Prostate gland (tissue), 2 donors: Measurements from ENCODE around the gene VPS37C.

ENCODE experiments used
- POLR2A ChIP-seq: fragments of 450-650 bp; IDR thresholded peaks from one replicate; pipeline ENCODE4 v1.6.1; 2016; ENCODE audit warnings: antibody characterized with exemption, mild to moderate bottlenecking
- TF ChIP-seq, protein P1 (sequence below), 4 experiments: fragments of 200-600 bp in 2 of 4; fragments of 450-650 bp in 2 of 4; sonication (generic) in 2 of 4; IDR thresholded peaks; 1 replicate in 3 of 4; 2 replicates in 1 of 4; pipeline ENCODE4 v1.5.1; 2016 to 2019; ENCODE audit warnings: antibody characterized with exemption in 4 of 4, mild to moderate bottlenecking in 2 of 4, moderate library complexity in 2 of 4

DNA sequence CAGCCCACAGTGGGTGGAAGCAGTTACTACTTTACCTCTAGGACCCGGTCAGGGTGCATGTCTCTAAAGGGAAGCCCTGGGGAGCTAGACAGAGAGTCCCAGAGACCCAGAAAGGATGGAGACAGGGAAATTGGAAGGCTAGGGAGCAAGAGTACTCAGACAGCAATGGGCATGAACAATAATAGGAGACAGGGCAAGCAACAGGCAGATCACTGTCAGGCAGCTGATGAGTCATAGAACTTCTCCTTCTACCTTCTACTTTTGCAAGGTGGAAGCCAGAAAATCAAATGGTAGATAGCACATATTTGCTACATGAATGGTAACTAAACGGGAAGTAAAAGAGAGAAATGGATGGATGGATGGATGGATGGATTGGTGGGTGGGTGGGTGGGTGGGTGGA, 39.3 kb downstream of the VPS37C start:
- no peak for TF ChIP-seq POLR2A
- TF ChIP-seq, protein P1, sequence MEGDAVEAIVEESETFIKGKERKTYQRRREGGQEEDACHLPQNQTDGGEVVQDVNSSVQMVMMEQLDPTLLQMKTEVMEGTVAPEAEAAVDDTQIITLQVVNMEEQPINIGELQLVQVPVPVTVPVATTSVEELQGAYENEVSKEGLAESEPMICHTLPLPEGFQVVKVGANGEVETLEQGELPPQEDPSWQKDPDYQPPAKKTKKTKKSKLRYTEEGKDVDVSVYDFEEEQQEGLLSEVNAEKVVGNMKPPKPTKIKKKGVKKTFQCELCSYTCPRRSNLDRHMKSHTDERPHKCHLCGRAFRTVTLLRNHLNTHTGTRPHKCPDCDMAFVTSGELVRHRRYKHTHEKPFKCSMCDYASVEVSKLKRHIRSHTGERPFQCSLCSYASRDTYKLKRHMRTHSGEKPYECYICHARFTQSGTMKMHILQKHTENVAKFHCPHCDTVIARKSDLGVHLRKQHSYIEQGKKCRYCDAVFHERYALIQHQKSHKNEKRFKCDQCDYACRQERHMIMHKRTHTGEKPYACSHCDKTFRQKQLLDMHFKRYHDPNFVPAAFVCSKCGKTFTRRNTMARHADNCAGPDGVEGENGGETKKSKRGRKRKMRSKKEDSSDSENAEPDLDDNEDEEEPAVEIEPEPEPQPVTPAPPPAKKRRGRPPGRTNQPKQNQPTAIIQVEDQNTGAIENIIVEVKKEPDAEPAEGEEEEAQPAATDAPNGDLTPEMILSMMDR (IDR thresholded peaks at IDR 0.05): no peak
